K562 (cell line): ENCODE measurements around the gene C19orf12. TPM values are rescaled to one million over a fixed set of nuclear protein-coding genes. Genes with fewer than 3 reads are reported as not detected.

Source experiments
- ASH1L ChIP-seq: fragments of 450-650 bp; IDR thresholded peaks from 2 replicates; pipeline ENCODE4 v1.6.1; 2018; ENCODE audit warnings: borderline replicate concordance, mild to moderate bottlenecking, low read depth; ENCODE audit not compliant: partially characterized antibody
- BRF1 ChIP-seq: IDR thresholded peaks from 3 replicates; pipeline ENCODE4 v1.6.1; 2011; ENCODE audit warnings: borderline replicate concordance, mild to moderate bottlenecking; ENCODE audit not compliant: insufficient read length; ENCODE audit errors: extremely low read depth
- HCFC1 ChIP-seq: IDR thresholded peaks from 2 replicates; pipeline ENCODE4 v1.6.1; 2012; ENCODE audit warnings: low read depth, low read length, improper control_type of control experiment
- HDGF ChIP-seq: fragments of 450-650 bp; IDR thresholded peaks from 2 replicates; pipeline ENCODE4 v1.6.1; 2016
- JUND ChIP-seq, 2 experiments: IDR thresholded peaks; 2 replicates in 1 of 2; 3 replicates in 1 of 2; pipeline ENCODE4 v1.6.1; 2011; ENCODE audit warnings: borderline replicate concordance in 2 of 2, low read depth in 2 of 2, low read length in 2 of 2, improper control_type of control experiment in 1 of 2, missing biosample characterization in 1 of 2, missing genetic modification characterization in 1 of 2, missing genetic modification reagents in 1 of 2
- MCM3 ChIP-seq: fragments of 450-650 bp; IDR thresholded peaks from 2 replicates; pipeline ENCODE4 v1.6.1; 2016
- MEIS2 ChIP-seq: fragments of 450-650 bp; IDR thresholded peaks from 2 replicates; pipeline ENCODE4 v1.6.1; 2014; ENCODE audit warnings: mild to moderate bottlenecking; ENCODE audit not compliant: partially characterized antibody
- NR2F6 ChIP-seq: fragments of 450-650 bp; formaldehyde crosslinking; IDR thresholded peaks from 2 replicates; pipeline ENCODE4 v1.4.0; 2020; ENCODE audit warnings: mild to moderate bottlenecking
- NRF1 ChIP-seq, 2 experiments: fragments of 450-650 bp; IDR thresholded peaks in 1 of 2; conservative IDR thresholded peaks in 1 of 2; 2 replicates each; pipeline ENCODE4 v1.6.1; 2014; ENCODE audit warnings: mild to moderate bottlenecking in 2 of 2
- POLR2AphosphoS5 ChIP-seq: IDR thresholded peaks from 2 replicates; pipeline ENCODE4 v1.6.1; 2011; ENCODE audit warnings: mild to moderate bottlenecking, low read depth, low read length, moderate library complexity; ENCODE audit not compliant: control insufficient read depth, insufficient read depth
- RBM17 ChIP-seq: fragments of 200-400 bp; formaldehyde crosslinking; IDR thresholded peaks from 2 replicates; pipeline ENCODE4 v1.6.1; 2017; ENCODE audit warnings: low read depth, mild to moderate bottlenecking, low read length, borderline replicate concordance
- SNIP1 ChIP-seq: fragments of 450-650 bp; IDR thresholded peaks from 2 replicates; pipeline ENCODE4 v1.7.1; 2017; ENCODE audit warnings: low read depth, mild to moderate bottlenecking
- SRSF3 ChIP-seq: fragments of 200-400 bp; formaldehyde crosslinking; IDR thresholded peaks from 2 replicates; pipeline ENCODE4 v1.6.1; 2016; ENCODE audit warnings: mild to moderate bottlenecking, low read length, moderate library complexity; ENCODE audit not compliant: insufficient read depth
- TAF7 ChIP-seq: fragments of 450-650 bp; IDR thresholded peaks from 2 replicates; pipeline ENCODE4 v1.6.1; 2016; ENCODE audit warnings: missing genetic modification characterization, missing compliant biosample characterization
- TEAD2 ChIP-seq: fragments of 450-650 bp; IDR thresholded peaks from 2 replicates; pipeline ENCODE4 v1.6.1; 2016; ENCODE audit warnings: missing genetic modification characterization, control low read depth, missing compliant biosample characterization
- TEAD4 ChIP-seq, 2 experiments: sonication (generic) in 1 of 2; formaldehyde crosslinking in 1 of 2; IDR thresholded peaks; 2 replicates each; pipeline versions ENCODE4 v1.6.1 to v1.8.0; 2012 to 2022; ENCODE audit warnings: borderline replicate concordance in 1 of 2, inconsistent platforms in 1 of 2, low read length in 1 of 2, mild to moderate bottlenecking in 1 of 2, missing genetic modification reagents in 1 of 2
- ZNF175 ChIP-seq: fragments of 200-800 bp; sonication (Bioruptor generic); IDR thresholded peaks from 2 replicates; pipeline ENCODE4 v1.6.1; 2016; ENCODE audit warnings: low read depth, mild to moderate bottlenecking, missing genetic modification characterization, missing compliant biosample characterization
- ZNF311 ChIP-seq: fragments of 250-450 bp; sonication (Bioruptor Pico); IDR thresholded peaks from 2 replicates; pipeline ENCODE4 v1.4.0; 2020; ENCODE audit warnings: mild to moderate bottlenecking, moderate library complexity
- ZNF583 ChIP-seq: fragments of 250-450 bp; sonication (Bioruptor Pico); IDR thresholded peaks from 2 replicates; pipeline ENCODE4 v1.4.0; 2020
- polyA plus RNA-seq, 8 experiments: library from polyadenylated mRNA; depleted of rRNA in 4 of 8; stranded (reverse) in 5 of 8; unstranded in 3 of 8; fragments of >200 nt; fragmentation: Nextera tagmentation in 2 of 8; fragmentation: Illumina TruSeq in 1 of 8; extraction: Ambion mirVana in 2 of 8; extraction: Trizol in 1 of 8; gene quantifications; 2 replicates each; pipeline versions ENCODE4 v1.2.1 to v1.2.3, GENCODE V29; 2011 to 2014; ENCODE audit warnings: inconsistent platforms in 1 of 8, missing spikeins in 1 of 8
- total RNA-seq, 7 experiments: library from RNA; depleted of rRNA in 6 of 7; stranded (reverse); fragments of >200 nt in 6 of 7; fragmentation: Illumina TruSeq in 2 of 7; extraction: Trizol in 2 of 7; gene quantifications; 2 replicates each; pipeline versions ENCODE4 v1.2.1 to v1.2.3, GENCODE V29; 2011 to 2021; ENCODE audit warnings: low replicate concordance in 1 of 7
- TF ChIP-seq, protein P1 (sequence below): fragments of 250-450 bp; sonication (Bioruptor Pico); IDR thresholded peaks from 2 replicates; pipeline ENCODE4 v1.8.0; 2021; ENCODE audit warnings: moderate library complexity, mild to moderate bottlenecking, inconsistent platforms
- TF ChIP-seq, protein P2 (sequence below): fragments of 450-650 bp; formaldehyde crosslinking; IDR thresholded peaks from 2 replicates; pipeline ENCODE4 v1.4.0; 2022; ENCODE audit warnings: missing genetic modification characterization
- TF ChIP-seq, protein P3 (sequence below): fragments of 250-450 bp; sonication (Bioruptor Pico); IDR thresholded peaks from 2 replicates; pipeline ENCODE4 v1.8.0; 2022; ENCODE audit warnings: moderate library complexity, mild to moderate bottlenecking, inconsistent platforms
- TF ChIP-seq, protein P4 (sequence below): sonication (generic); formaldehyde crosslinking; IDR thresholded peaks from 2 replicates; pipeline ENCODE4 v1.8.1; 2023; ENCODE audit warnings: mild to moderate bottlenecking, missing genetic modification reagents

C19orf12 gene
- total and polyA plus RNA-seq, 9 of the 15 experiments (the other 6 are each of a cell fraction or from before 2014, with no cell fraction given): 1.9 to 14.5 (median 10.2) TPM

DNA sequence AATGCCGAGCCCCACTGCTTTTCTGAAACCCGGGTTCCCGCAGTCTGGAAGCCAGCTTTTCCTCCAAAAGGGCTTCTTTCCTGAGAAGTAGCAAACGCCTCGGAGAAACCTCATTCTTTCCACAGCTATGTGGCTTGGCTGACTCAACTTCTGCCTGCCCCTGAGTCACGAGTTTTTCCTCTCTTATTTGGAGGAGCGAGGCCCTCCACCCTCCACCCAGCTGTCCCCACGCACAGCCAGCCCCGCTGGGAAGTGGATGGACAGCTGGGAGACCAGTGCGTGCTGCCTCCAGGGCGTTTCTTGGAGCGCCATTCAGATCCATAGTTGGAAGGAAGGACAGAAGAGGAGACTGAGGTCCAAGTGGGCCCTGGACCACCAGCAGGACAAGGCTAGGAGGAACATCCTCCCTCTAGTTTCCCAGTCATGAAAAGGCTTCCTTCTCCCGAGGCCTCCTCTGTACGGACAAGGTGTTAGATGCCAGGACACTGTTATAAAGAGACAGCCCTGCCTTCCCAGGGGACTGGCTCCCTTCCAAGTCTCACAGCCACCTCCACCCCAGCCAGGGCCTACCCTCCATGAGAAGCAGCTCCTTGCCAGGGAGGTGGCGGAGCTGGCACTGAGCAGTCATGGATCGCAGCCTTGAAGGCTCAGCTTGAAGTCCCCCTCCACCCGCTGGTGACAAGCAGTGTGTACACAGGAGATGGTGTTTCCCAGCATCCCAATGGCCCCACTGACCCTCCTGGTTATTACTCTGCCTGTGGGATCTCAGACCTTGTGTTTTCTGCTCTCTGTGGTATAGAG is 52.3 kb downstream of the C19orf12 start (continued):
- TF ChIP-seq, protein P1, sequence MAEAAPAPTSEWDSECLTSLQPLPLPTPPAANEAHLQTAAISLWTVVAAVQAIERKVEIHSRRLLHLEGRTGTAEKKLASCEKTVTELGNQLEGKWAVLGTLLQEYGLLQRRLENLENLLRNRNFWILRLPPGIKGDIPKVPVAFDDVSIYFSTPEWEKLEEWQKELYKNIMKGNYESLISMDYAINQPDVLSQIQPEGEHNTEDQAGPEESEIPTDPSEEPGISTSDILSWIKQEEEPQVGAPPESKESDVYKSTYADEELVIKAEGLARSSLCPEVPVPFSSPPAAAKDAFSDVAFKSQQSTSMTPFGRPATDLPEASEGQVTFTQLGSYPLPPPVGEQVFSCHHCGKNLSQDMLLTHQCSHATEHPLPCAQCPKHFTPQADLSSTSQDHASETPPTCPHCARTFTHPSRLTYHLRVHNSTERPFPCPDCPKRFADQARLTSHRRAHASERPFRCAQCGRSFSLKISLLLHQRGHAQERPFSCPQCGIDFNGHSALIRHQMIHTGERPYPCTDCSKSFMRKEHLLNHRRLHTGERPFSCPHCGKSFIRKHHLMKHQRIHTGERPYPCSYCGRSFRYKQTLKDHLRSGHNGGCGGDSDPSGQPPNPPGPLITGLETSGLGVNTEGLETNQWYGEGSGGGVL (CRISPR knock-in tag): no peak
- TF ChIP-seq ZNF311 (CRISPR knock-in tag): no peak; the same call in 1 of the 2 replicates
- no peak for TF ChIP-seq TEAD4 (IDR thresholded peaks at IDR 0.05; ENCODE audit: low read length)
- TF ChIP-seq TEAD4 (CRISPR knock-in tag; IDR thresholded peaks at IDR 0.05; ENCODE audit: borderline replicate concordance): no peak
- TF ChIP-seq, protein P2, sequence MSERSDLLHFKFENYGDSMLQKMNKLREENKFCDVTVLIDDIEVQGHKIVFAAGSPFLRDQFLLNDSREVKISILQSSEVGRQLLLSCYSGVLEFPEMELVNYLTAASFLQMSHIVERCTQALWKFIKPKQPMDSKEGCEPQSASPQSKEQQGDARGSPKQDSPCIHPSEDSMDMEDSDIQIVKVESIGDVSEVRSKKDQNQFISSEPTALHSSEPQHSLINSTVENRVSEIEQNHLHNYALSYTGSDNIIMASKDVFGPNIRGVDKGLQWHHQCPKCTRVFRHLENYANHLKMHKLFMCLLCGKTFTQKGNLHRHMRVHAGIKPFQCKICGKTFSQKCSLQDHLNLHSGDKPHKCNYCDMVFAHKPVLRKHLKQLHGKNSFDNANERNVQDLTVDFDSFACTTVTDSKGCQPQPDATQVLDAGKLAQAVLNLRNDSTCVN (CRISPR knock-in tag): no peak
- TF ChIP-seq, protein P3, sequence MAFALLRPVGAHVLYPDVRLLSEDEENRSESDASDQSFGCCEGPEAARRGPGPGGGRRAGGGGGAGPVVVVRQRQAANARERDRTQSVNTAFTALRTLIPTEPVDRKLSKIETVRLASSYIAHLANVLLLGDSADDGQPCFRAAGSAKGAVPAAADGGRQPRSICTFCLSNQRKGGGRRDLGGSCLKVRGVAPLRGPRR (CRISPR knock-in tag): no peak; the same call in 1 of the 2 replicates
- no peak for TF ChIP-seq BRF1
- TF ChIP-seq SNIP1: no peak
- TF ChIP-seq TEAD2 (tag): no peak
- no peak for TF ChIP-seq HCFC1
- TF ChIP-seq JUND (IDR thresholded peaks at IDR 0.05; ENCODE audit: borderline replicate concordance, low read depth, low read length): peak; percentile 74
- peak; percentile 40; the same call in 2 of the 3 replicates for TF ChIP-seq JUND (tag; IDR thresholded peaks at IDR 0.05; ENCODE audit: borderline replicate concordance, low read depth, low read length)
- no peak for TF ChIP-seq MEIS2
- TF ChIP-seq NR2F6 (CRISPR knock-in tag): 0 out of 2 replicates have a peak, but pooled peaks have one; percentile 9
- TF ChIP-seq ASH1L: no peak
- TF ChIP-seq RBM17: no peak
- TF ChIP-seq TAF7 (tag): no peak
- TF ChIP-seq HDGF: no peak
- no peak for TF ChIP-seq POLR2AphosphoS5
- peak; percentile 60 for TF ChIP-seq ZNF583 (CRISPR knock-in tag)
- TF ChIP-seq NRF1 (conservative IDR thresholded peaks at IDR 0.05 in 1 of 2, IDR thresholded peaks at IDR 0.05 in 1 of 2): peak in 1 of 2 experiments; percentile 37; a peak in 2 of 4 replicates
- TF ChIP-seq, protein P4, sequence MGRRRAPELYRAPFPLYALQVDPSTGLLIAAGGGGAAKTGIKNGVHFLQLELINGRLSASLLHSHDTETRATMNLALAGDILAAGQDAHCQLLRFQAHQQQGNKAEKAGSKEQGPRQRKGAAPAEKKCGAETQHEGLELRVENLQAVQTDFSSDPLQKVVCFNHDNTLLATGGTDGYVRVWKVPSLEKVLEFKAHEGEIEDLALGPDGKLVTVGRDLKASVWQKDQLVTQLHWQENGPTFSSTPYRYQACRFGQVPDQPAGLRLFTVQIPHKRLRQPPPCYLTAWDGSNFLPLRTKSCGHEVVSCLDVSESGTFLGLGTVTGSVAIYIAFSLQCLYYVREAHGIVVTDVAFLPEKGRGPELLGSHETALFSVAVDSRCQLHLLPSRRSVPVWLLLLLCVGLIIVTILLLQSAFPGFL (CRISPR knock-in tag): no peak
- no peak for TF ChIP-seq SRSF3
- peak; percentile 60; the same call in 1 of the 2 replicates for TF ChIP-seq ZNF175 (CRISPR knock-in tag)
- TF ChIP-seq MCM3: no peak
